Liver (tissue), 9 donors: Measurements from ENCODE around the gene DIAPH3. TPM values are rescaled to one million over a fixed set of nuclear protein-coding genes. Genes with fewer than 3 reads are reported as not detected.

ENCODE experiments used
- DNase-seq: peaks from one replicate; pipeline ENCODE4 v3.0.0-alpha.2; 2017; ENCODE audit warnings: low spot score
- H3K27ac ChIP-seq, 2 donors: one replicate each; pipeline ENCODE4 v1.7.0; 2013; ENCODE audit warnings: inconsistent platforms in 2 of 2, low read length in 2 of 2, control low read depth in 1 of 2, low read depth in 1 of 2, mild to moderate bottlenecking in 1 of 2
- H3K27me3 ChIP-seq, 4 donors: one replicate each; pipeline versions ENCODE4 v1.6.1 to v1.7.0; 2013; ENCODE audit warnings: low read length in 3 of 4, inconsistent platforms in 1 of 4, mild to moderate bottlenecking in 1 of 4, moderate library complexity in 1 of 4; ENCODE audit not compliant: control insufficient read depth in 4 of 4, insufficient read depth in 4 of 4
- H3K36me3 ChIP-seq, 4 donors: one replicate each; pipeline versions ENCODE4 v1.6.1 to v1.7.0; 2013; ENCODE audit warnings: low read length in 3 of 4, mild to moderate bottlenecking in 3 of 4, low read depth in 1 of 4, moderate library complexity in 1 of 4; ENCODE audit not compliant: control insufficient read depth in 4 of 4, insufficient read depth in 3 of 4
- H3K4me1 ChIP-seq, 4 donors: one replicate each; pipeline versions ENCODE4 v1.6.1 to v1.7.0; 2013; ENCODE audit warnings: low read length in 3 of 4, mild to moderate bottlenecking in 3 of 4, moderate library complexity in 1 of 4; ENCODE audit not compliant: control insufficient read depth in 4 of 4, insufficient read depth in 4 of 4
- H3K4me3 ChIP-seq, 3 donors: one replicate each; pipeline versions ENCODE4 v1.6.1 to v1.7.0; 2013; ENCODE audit warnings: low read length in 3 of 3, control low read depth in 1 of 3, low read depth in 1 of 3, mild to moderate bottlenecking in 1 of 3
- H3K9ac ChIP-seq, 2 donors: one replicate each; pipeline ENCODE4 v1.7.0; 2013; ENCODE audit warnings: low read length in 2 of 2, mild to moderate bottlenecking in 2 of 2, moderate library complexity in 2 of 2, control low read depth in 1 of 2, low read depth in 1 of 2
- H3K9me3 ChIP-seq, 4 donors: one replicate each; pipeline versions ENCODE4 v1.6.1 to v1.7.0; 2013; ENCODE audit warnings: low read length in 3 of 4; ENCODE audit not compliant: control insufficient read depth in 4 of 4
- EGR1 ChIP-seq, 2 donors: IDR thresholded peaks; 2 replicates each; pipeline ENCODE4 v1.6.1; 2016 to 2018; ENCODE audit warnings: antibody characterized with exemption in 2 of 2, low read depth in 2 of 2
- FOXA1 ChIP-seq: IDR thresholded peaks from 2 replicates; pipeline ENCODE4 v1.6.1; 2016; ENCODE audit warnings: antibody characterized with exemption
- FOXA2 ChIP-seq: IDR thresholded peaks from 2 replicates; pipeline ENCODE4 v1.6.1; 2016; ENCODE audit warnings: antibody characterized with exemption
- GABPA ChIP-seq, 2 donors: IDR thresholded peaks in 1 of 2; conservative IDR thresholded peaks in 1 of 2; 2 replicates each; pipeline ENCODE4 v1.6.1; 2016; ENCODE audit warnings: antibody characterized with exemption in 2 of 2, mild to moderate bottlenecking in 1 of 2, moderate library complexity in 1 of 2
- HNF4A ChIP-seq, 2 donors: conservative IDR thresholded peaks; 2 replicates each; pipeline ENCODE4 v1.6.1; 2016; ENCODE audit warnings: antibody characterized with exemption in 2 of 2, mild to moderate bottlenecking in 2 of 2
- JUND ChIP-seq, 2 donors: IDR thresholded peaks; 2 replicates each; pipeline ENCODE4 v1.6.1; 2016; ENCODE audit warnings: antibody characterized with exemption in 2 of 2
- NR2F2 ChIP-seq: IDR thresholded peaks from 2 replicates; pipeline ENCODE4 v1.6.1; 2016; ENCODE audit warnings: antibody characterized with exemption
- RAD21 ChIP-seq, 2 donors: IDR thresholded peaks; 2 replicates each; pipeline ENCODE4 v1.6.1; 2016; ENCODE audit warnings: antibody characterized with exemption in 2 of 2, mild to moderate bottlenecking in 2 of 2
- RXRA ChIP-seq, 2 donors: IDR thresholded peaks; 2 replicates each; pipeline ENCODE4 v1.6.1; 2017 to 2018; ENCODE audit warnings: antibody characterized with exemption in 2 of 2, mild to moderate bottlenecking in 1 of 2
- SP1 ChIP-seq: IDR thresholded peaks from 2 replicates; pipeline ENCODE4 v1.6.1; 2018; ENCODE audit warnings: antibody characterized with exemption, mild to moderate bottlenecking
- TAF1 ChIP-seq: conservative IDR thresholded peaks from 2 replicates; pipeline ENCODE4 v1.6.1; 2016; ENCODE audit warnings: antibody characterized with exemption, mild to moderate bottlenecking
- YY1 ChIP-seq: IDR thresholded peaks from 2 replicates; pipeline ENCODE4 v1.6.1; 2016; ENCODE audit warnings: antibody characterized with exemption, mild to moderate bottlenecking
- WGBS: extraction: QIAGEN DNeasy Blood & Tissue Kit; methylation state at CpG from one replicate; pipeline ENCODE4 v1.1.7; 2013; 5-methylcytosine and 5-hydroxymethylcytosine counted together
- polyA plus RNA-seq, 2 donors: library from polyadenylated mRNA; stranded (reverse) in 1 of 2; unstranded in 1 of 2; fragments of 200-250 nt in 1 of 2; fragments of >200 nt in 1 of 2; fragmentation: Nextera tagmentation in 1 of 2; extraction: Ambion mirVana in 1 of 2; gene quantifications; one replicate each; pipeline versions ENCODE4 v1.2.1 to v1.2.3, GENCODE V29; 2013 to 2015
- total RNA-seq, 2 donors: library from RNA; depleted of rRNA; stranded (reverse); fragments of >200 nt; gene quantifications; one replicate each; pipeline ENCODE4 v1.2.3, GENCODE V29; 2014
- TF ChIP-seq, protein P1 (sequence below): IDR thresholded peaks from 2 replicates; pipeline ENCODE4 v1.6.1; 2016; ENCODE audit warnings: antibody characterized with exemption
- TF ChIP-seq, protein P2 (sequence below): IDR thresholded peaks from 2 replicates; pipeline ENCODE4 v1.6.1; 2016; ENCODE audit warnings: antibody characterized with exemption
- TF ChIP-seq, protein P3 (sequence below): IDR thresholded peaks from 2 replicates; pipeline ENCODE4 v1.6.1; 2016; ENCODE audit warnings: antibody characterized with exemption
- donor health status: healthy.
- donor health status: healthy.
- donor health status: healthy.
- donor health status: healthy.
- donor health status: healthy.

Gene DIAPH3
- total and polyA plus RNA-seq, 4 donors, result 0.08 to 11.1 (median 0.27) TPM

DNA sequence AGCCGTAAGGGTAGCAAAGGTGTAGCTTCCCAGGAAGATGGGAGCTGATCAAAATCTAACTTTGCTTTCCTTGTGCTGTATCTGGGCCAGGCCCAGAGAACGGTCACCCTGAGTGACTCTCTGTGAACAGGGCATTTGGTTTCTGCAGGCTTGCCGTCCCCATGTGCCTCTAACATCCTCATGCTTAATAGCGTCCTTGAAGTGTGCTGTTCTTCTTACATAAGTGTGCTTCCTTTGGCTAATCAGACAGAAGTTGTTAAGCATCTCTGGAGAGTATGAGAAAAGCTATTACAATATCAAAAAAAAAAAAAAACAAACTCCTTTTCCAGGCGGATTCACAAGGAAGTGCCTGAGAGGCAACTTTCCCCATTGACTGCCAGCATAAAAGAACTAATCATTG lies 503.7 kb downstream of the DIAPH3 start:
- 93% methylated on average over 5 of the region's 5 CpGs for WGBS
- DNase-seq, result no peak
- Histone ChIP-seq H3K4me3 (no peak overlapping the region), H3K27me3 (no peaks in the 10 kb centered on the region), H3K9ac (no peak overlapping the region), H3K4me1 (no peaks in the 10 kb centered on the region), H3K27ac (no peak overlapping the region), H3K36me3 (no peaks in the 10 kb centered on the region), H3K9me3 (no peaks in the 10 kb centered on the region)
- TF ChIP-seq HNF4A (conservative IDR thresholded peaks at IDR 0.05) (no peak), JUND (IDR thresholded peaks at IDR 0.05) (no peak), FOXA1 (no peak), GABPA (IDR thresholded peaks at IDR 0.05 in 1 of 2, conservative IDR thresholded peaks at IDR 0.05 in 1 of 2) (no peak), SP1 (no peak), FOXA2 (no peak)
- TF ChIP-seq, protein P1, sequence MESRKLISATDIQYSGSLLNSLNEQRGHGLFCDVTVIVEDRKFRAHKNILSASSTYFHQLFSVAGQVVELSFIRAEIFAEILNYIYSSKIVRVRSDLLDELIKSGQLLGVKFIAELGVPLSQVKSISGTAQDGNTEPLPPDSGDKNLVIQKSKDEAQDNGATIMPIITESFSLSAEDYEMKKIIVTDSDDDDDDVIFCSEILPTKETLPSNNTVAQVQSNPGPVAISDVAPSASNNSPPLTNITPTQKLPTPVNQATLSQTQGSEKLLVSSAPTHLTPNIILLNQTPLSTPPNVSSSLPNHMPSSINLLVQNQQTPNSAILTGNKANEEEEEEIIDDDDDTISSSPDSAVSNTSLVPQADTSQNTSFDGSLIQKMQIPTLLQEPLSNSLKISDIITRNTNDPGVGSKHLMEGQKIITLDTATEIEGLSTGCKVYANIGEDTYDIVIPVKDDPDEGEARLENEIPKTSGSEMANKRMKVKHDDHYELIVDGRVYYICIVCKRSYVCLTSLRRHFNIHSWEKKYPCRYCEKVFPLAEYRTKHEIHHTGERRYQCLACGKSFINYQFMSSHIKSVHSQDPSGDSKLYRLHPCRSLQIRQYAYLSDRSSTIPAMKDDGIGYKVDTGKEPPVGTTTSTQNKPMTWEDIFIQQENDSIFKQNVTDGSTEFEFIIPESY, result no peak

DNA sequence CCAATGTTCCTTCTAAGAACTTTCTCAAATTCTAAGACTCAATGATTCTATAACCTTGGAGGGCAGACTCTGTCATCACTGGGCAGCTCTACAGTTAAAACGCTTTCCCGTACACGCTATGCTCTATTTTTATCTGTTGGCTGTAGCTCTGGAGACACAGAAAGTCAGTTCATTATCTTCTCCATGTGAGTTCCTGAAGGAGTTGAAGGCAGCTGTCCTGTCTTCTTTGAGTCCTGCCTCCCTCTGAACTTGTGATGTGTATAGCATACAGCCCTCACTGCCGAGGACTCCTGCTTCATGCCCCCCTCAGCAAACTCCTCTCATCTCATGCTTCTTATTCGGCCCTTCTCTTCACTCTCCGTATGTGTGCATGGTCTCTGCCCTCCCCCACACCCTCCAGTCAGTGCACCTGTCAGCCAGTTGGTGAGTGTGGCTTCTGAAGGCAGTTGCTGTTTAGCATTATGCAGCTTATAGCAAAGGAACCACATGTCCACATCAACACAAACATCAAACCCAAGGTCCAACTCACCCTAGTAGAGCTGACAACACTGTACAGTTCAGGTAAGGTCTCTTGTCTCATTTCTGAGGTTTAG lies 504.9 kb downstream of the DIAPH3 start:
- Histone ChIP-seq H3K27ac (no peak overlapping the region), H3K9ac (no peak overlapping the region), H3K4me3 (no peak overlapping the region), H3K4me1 (no peaks in the 10 kb centered on the region), H3K27me3 (no peaks in the 10 kb centered on the region), H3K9me3 (no peaks in the 10 kb centered on the region), H3K36me3 (no peaks in the 10 kb centered on the region)
- 85% methylated on average over 6 of the region's 6 CpGs for WGBS
- no peak for DNase-seq
- TF ChIP-seq, protein P1, result no peak
- TF ChIP-seq RAD21 (IDR thresholded peaks at IDR 0.05) (no peak), YY1 (no peak), HNF4A (conservative IDR thresholded peaks at IDR 0.05) (no peak), EGR1 (IDR thresholded peaks at IDR 0.05; ENCODE audit: low read depth in 2 of 2) (no peak), FOXA1 (no peak), TAF1 (no peak), JUND (IDR thresholded peaks at IDR 0.05) (no peak), FOXA2 (no peak), RXRA (IDR thresholded peaks at IDR 0.05) (no peak), SP1 (no peak), NR2F2 (no peak)
- TF ChIP-seq, protein P2, sequence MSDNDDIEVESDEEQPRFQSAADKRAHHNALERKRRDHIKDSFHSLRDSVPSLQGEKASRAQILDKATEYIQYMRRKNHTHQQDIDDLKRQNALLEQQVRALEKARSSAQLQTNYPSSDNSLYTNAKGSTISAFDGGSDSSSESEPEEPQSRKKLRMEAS, result no peak
- TF ChIP-seq, protein P3, sequence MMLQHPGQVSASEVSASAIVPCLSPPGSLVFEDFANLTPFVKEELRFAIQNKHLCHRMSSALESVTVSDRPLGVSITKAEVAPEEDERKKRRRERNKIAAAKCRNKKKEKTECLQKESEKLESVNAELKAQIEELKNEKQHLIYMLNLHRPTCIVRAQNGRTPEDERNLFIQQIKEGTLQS, result no peak
